NCI-H1048 (cell line): ENCODE data around the gene AKTIP.
"Not testable (repeated sequence)": the region's sequence is repeated elsewhere in the genome, so short reads cannot be mapped to it uniquely, and the experiment has no call there.

Source experiments
- DNase-seq: peaks from one replicate; lab custom pipeline; 2025; lab: John Stamatoyannopoulos, UW

Gene AKTIP

DNA sequence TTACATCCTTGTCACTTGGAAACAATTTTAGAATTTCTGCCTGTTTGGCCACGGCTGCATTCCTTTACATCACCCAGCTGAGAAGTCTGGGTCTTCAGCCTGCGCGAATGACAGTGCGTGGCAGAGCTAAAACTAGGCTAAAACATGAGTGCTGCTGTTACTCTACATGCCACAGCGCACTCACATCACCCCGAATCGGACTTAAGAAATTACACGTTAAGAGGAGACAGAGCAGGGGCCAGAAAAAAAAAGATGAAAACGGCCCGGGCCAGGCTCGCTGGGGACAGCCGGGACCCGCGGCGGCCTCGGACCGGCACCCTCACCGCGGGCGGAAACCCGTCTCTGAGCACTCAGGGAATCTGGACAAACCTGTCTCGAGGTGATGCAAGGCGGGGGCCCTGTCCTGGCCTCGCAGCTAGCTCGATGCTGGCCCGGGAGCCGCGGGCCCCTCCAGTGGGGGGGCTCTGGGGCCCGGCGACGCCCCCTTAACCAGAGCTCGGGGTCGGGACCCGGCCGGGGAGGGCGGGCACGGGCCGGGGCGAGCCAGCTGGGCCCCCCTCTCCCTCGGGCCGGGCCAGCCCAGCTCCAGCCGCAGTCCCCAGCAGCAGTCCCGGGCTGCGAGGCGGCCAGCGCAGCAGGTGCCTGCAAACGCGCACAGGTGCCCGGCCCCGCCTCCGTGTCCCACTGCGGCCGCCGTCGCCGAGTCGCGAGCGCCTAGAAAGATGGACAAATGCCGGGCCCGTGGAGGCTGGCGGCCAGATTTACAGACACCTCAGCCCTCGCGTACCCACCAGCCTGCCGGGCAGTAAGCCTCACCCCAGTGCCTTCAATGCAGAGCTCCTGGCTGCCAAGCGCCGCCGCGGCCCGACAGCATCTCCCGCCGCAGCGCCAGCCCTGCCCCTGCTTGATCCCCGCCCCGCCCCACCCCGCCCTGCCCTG is at the start of gene AKTIP:
AKTIP (minus strand) TSS at position 879 of the 939 bp plus-strand sequence. CDS start 2,950 bp downstream, outside the sequence.
- no peak for DNase-seq

DNA sequence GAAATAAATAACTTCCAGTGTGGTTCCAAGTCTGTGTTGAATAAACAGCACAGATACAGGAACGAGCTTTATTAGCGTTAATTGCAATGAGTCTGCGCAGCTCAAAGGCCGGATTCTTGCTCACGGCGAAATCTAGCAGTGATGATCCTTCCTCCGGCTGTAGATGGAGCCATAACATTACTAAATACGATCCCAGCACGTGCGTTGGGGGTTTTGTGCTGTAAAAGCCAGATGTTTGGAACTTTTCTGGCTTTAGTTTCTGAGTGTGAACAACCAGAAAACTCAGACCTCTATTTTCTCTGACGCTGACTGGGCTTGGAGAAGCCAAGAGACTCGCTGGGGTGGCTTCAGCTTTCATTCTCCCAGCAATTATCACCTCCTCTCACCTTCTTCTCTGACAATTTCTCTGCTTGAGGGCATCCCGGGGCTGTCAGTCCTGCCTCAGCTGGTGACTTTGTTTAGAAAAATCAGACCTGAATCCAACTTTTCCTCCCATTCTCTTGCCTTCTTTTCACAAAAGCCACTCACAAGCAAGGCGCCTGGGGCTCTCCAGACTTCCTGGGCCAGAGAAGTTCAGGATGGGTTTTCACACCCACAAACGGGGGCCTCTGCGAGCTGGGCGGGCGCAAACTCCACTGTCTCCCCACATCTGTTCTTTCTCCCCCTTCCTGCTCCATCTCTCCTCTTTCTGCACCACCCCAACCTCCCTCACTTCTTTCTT is 47.1 kb upstream of the AKTIP start:
- peak; percentile 4 for DNase-seq

DNA sequence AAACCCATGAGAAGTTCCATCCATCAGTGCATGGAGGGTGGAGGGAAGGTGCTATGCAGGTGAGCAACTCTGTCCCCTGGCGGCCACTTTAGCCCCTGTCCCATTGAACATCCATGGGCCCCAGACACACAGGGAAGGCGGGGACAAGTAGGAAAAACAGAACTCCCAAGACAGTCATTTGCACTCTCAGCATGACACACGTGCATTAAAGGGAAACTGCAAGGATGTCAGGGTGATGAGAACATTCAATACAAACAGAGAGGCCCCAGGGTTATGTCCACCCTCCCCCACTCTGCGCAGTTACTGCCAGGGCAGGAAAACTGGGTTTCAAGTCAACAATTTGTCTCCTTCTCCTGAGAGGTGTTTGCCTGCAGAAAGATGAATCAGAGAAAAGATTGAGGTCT is 44.0 kb upstream of the AKTIP start:
- no peak for DNase-seq

DNA sequence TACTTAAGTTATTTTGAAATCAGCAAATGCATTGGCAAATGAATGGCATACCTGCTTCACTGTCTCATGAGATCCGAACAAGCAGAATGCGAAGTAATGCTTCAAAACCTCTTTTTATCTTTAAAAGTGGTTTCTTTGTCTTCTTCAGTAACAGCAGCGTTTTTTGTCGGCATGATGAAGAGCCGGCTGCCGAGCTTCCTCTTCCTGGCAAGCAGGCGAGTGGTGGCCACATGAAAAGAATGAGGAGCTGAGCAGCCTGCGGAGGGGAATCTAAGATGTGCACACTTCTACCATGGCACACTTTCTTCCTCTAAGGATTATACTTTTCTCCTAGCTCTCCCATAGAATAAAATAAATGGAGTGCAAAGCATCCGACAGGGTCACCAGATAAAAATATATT is 42.4 kb upstream of the AKTIP start:
- no peak for DNase-seq

DNA sequence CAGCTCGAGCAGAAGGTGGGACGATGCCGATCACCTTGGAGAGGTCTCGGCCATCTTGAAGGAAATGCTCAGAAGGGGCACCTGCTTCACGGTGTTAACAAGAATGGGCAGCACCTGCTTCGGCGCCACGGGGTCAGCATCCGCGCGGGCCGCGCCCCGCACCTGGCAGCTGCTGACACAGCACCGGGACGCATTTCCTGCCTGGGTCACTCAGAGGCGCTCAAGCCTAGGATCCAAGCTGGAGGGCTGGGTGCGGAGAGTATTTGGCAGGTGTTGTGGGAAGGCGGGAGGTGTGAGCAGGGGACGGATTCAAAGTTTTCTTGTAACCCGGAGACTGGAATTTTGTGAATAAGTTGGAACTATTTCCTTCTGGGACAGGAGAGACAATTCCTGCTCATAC is 39.3 kb upstream of the AKTIP start:
- no peak for DNase-seq

DNA sequence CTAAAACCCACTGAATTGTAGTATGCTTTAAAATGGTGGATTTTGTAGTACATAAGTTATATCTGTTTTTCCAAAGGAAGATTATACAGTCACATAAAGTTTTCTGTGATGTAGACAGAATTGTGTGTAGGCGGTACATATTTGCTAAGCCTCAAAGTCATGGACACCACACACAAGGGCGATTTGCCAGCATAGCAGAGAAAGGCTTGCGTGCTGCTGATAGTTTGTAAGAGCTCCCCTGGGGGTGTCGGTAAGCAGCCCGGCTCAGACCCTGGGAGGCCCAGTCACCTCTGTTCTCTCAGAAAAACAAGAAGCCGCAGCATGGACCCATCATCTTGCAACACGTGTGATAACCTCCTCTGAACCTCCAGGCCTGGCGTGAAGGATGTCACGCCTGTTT is 38.3 kb upstream of the AKTIP start:
- DNase-seq = no peak

DNA sequence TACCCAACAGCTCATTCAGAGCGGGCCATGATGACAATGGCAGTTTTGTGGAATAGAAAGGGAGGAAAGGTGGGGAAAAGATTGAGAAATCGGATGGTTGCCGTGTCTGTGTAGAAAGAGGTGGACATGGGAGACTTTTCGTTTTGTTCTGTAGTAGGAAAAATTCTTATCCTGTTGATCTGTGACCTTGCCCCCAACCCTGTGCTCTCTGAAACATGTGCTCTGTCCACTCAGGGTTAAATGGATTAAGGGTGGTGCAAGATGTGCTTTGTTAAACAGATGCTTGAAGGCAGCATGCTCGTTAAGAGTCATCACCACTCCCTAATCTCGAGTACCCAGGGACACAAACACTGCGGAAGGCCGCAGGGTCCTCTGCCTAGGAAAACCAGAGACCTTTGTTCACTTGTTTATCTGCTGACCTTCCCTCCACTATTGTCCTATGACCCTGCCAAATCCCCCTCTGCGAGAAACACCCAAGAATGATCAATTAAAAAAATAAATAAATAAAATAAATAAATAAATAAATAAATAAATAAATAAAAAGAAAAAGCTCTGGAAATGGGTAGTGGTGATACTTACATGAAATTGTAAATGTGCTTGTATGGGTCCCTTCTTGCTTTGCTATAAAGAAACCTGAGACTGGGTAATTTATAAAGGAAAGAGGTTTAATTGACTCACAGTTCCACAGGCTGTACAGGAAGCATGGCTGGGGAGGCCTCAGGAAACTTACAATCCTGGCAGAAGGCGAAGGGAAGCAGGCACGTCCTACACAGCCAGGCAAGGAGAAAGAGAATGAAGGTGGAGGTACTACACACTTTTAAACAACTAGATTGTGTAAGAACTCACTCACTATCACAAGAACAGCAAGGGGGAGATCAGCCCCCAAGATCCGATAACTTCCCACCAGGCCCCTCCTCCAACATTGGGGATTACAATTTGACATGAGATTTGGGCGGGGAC is 37.0 kb upstream of the AKTIP start:
- DNase-seq = not testable (repeated sequence)

DNA sequence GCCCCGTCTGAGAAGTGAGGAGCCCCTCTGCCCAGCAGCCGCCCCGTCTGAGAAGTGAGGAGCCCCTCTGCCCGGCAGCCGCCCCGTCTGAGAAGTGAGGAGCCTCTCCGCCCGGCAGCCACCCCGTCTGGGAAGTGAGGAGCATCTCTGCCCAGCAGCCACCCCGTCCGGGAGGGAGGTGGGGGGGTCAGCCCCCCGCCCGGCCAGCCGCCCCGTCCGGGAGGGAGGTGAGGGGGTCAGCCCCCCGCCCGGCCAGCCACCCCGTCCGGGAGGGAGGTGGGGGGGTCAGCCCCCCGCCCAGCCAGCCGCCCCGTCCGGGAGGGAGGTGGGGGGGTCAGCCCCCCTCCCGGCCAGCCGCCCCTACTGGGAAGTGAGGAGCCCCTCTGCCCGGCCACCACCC is 36.3 kb upstream of the AKTIP start:
- not testable (repeated sequence) for DNase-seq

DNA sequence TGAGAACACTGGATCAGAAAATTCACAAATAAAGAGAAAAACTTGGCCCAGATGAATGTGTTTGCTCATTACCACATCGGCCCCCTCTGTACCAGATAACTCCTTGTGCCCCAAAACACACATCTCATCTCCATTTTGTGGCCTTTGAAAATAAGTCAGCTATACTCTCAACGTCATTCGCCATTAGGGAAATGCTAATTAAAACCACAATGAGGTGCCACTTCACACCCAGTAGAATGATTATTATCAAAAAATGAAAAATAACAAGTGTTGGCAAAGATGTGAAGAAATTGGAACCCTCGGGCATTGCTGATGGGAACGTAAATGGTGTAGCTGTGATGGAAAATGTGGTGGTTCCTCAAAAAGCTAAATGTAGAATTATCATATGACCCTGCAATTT is 34.6 kb upstream of the AKTIP start:
- DNase-seq = no peak

DNA sequence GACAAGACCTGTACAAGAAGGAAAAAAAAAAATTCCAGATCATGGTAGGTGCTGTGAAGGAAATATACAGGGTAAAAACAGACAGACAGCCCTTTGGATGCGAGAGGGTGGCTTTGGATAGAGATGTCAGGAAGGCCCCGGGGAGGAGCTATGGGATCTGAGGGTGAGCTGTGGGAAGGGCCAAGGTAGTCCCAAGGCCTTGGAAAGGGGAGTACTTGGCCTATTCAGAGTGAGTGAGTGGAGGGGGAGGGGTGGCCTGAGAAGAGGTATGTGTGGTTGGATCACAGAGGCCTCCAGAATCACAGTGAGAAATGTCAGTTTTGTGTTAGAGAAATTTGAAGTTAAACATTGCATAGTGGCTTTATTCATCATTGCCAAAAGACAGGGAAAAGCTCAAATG is 31.2 kb upstream of the AKTIP start:
- DNase-seq = no peak

DNA sequence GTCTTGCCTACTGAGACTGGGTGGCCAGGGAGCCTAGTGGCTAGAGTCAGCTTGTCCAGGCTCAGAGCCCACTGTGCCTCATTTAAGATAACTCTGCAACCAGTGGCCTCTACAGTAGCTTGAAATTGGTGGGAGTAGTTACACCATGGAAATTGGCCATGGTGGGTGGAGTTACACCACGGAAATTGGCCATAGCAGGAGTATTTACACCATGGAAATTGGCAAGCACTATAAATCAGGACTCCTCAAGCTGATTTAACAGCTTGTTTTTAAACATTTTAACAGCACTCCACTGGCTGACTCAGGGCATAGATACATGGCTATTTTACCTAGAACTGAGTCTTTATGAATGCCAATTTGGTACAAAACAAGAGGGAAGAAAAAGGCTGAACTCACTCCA is 27.7 kb upstream of the AKTIP start:
- DNase-seq = no peak

DNA sequence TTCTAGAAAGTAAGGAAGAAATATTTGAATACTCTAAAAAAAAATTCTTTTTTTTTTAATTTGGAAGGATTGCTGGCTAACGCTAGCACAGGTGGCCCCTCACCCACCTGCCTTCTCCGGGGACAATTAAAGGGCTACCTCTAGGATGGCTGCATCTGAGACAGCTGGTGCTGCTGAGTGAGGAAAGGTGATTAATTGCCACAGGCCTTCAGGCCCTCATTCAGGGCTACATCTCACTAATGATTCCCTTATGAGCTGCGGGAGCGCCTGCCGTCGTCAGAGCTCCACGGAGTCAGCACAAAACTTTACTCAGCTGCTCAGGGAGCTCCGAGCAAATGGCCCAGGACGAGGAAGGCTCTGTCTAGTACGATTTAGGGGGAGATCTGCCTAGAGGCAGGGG is 27.0 kb upstream of the AKTIP start:
- no peak for DNase-seq

DNA sequence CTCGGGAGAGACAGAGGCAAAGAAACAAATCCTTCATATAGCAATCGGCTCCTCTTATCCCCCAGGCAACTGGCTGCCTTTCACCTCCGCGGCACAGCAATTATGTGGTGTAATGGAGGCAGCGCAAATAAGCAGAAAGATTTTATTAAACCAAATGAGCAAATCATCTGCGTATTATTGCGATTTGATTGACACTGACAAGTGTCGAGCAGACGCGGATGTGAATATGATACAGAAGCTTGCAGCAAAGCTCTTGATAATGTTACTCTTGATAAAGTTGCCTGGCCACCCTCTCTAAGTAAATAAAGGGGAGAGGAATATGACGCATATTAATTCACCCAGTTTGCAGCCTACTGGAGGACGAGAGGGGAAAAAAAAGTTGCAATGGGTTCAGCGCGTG is 26.5 kb upstream of the AKTIP start:
- no peak for DNase-seq

DNA sequence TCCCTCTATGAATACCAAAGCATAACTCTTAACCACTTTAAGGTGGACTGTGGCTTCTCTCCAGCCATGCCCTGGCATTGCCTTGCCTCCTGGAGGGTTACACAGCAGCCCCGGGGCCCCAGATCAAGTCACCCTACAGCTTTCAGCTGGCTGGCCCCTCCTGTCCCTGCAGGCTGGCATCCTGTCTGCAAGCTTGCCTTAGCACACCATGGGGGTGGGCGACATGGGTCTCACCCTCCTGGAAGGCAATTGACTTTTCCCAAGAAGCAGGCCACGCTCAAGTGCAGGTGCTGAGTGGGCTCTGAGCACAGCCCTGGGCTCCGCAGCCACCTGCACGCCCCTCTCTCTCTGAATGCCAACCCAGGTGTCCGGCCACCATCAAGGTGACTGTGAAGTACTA is 25.8 kb upstream of the AKTIP start:
- DNase-seq = no peak

DNA sequence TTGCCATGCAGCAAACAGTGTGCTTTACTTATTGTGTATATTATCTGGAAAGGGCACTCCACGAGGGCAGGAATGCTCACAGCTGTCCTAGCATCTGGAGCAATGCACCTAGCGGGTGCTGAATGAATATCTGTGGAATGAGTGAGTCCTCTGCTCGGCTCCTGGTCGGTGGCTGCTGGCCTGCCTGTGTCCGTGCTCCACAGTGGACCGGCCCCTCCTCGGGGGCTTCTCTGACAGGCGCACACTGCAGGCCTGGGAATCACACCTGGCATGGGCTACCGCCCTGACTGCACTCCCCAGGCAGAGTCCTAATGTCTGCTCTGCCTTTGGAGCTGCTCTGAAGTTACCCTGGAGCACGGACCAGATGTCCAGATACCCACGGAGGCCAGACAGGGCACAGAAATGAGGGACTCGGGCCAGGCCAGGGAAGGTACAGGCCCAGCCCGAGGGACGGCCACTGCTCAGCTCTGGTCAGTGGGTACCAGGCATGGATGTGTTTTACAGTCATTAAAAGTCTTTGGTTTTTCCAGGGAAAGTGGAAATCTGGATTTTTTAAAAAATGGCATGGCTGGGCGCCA is 21.1 kb upstream of the AKTIP start:
- no peak for DNase-seq

DNA sequence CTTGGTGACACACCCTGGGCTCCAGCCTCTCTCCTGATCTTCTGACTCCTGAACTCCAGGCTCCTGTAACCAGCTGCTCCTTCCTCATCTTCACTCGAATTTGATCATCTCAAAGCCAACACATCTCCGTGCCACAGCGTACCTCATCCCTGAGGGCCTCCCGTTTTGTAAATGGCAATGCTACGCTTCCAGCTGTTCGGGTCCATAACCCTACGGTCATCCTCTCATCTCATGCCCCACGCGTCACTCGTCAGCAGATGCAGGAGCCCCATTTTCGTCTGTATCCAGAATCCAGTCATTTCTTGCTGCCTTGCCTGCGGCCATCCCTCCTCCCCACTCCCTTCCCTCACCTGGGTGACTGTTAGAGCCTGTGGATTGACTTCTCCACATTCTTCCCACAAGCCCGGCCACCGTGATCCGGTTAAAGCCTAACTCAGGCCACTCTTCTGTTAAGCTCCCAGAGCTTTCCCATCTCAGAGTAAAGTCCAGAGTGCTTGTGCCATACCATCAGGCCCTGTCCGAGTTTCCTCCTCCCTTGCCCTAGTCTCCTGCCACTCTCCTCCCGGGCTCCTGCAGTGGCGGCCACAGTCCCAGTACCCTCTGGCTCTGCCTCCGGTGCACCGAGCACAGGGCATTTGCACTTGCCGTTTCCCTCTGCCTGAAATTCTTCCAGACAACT is 20.3 kb upstream of the AKTIP start:
- no peak for DNase-seq

DNA sequence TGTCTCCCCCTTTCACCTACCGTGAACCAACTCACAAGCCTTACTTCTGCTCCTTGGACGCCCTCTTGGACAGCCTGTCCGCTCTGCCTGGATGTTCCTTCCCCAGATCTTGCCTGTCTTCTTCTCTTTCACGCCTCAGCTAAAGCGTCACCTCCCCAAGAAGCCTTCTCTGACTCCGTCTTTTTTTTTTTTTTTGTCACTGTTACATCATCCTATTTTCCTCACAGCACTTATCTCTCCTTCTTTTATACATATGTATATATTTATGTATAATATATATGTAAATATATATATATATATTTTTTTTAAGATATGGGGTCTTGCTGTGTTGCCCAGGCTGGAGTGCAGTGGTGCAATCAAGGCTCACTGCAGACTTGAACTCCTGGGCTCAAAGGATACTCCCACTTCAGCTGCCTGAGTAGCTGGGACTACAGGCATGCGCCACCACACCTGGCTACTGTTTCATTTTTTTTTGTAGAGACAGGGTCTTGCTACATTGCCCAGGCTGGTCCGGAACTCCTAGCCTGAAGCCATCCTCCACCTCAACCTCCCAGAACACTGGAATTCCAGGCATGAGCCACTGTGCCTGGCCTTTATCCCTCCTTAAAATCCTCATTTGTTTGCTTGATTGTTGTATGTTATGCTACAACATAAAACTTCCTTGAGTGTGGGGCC is 16.5 kb upstream of the AKTIP start:
- DNase-seq = no peak

DNA sequence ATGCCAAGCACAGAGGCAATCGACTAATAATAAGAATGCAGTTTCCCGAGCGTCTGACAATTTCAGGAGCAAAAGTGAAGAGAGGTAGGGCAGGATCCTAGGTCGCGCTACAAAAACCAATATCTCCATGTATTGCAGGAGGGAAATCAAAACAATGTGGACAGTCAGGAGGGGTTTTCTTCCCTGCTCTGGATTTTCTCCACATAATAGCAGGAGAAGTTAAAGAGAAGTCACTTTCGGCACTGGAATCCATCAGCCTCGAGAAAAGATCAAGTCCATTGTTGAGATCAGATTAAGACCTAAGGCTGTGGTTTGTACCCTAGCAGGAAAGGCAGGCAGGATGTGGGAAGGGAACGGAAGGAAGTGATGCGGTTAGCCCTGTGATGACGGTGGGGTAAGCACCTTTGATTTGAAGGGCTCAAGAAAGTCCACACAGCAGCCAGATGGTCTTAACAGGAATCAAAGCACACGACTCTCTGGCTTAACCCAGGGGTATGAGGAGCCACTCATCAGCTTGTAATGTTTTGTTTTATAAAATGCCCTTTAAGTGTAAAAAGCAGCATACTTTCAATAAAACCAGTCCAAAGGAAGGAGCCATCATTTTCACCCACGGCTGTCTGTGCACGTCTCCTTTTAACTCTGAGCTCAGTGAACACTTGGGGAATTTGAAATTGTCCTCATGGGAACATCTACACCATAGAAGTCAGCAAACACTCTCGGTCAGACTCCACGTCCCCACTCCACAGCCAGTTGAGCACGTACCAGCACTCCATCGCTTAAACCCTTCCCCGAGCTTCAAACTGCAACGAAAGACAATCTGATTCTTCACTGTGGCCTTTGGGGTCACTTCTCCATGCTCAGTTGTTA is 15.8 kb upstream of the AKTIP start:
- no peak for DNase-seq

DNA sequence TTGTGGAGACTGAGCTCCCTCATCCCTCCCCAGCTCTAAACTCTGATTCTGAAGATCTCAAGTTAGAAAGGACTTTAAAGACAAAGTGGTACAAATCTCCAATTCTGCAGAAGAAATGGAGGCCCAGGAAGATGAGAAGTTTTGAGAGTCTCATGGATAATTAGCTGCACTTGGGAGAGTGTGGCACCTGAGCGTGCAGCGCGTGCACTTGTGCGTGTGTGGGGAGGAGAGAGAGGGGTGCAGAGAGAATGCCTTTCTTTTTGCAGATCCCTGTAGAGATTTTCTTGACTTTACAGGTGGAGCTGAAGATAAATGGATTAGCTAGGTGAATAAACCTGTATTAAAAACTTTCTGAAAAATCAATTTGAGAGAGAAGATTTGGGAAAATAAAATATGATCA is 14.8 kb upstream of the AKTIP start:
- DNase-seq = no peak

DNA sequence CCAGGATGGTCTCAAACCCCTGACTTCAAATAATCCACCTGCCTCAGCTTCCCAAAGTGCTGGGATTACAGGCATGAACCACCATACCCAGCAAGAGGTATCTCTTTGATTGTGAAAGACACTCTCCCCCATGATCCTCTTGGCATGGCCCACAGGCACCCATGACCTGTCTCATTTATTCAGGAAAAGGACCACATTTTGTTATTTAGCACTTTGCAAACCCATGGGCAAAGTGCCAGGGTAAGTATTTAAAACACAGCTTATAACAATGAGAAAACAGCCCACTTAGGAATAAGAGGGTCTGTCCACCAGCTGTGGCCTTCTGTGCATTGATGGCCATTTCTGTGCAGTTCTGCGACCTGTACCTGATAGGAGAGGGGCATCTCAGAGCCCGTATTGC is 12.8 kb upstream of the AKTIP start:
- DNase-seq = no peak
